Omental fat pad (tissue), 4 donors: ENCODE measurements around the gene PACSIN2. TPM values are rescaled to one million over a fixed set of nuclear protein-coding genes. Genes with fewer than 3 reads are reported as not detected.
"Not testable (repeated sequence)": the region's sequence is repeated elsewhere in the genome, so short reads cannot be mapped to it uniquely, and the experiment has no call there.

ENCODE experiments used
- ATAC-seq: fragments of 150-250 bp; one replicate; pipeline ENCODE4 v1.9.1; 2016; ENCODE audit warnings: mild to moderate bottlenecking, moderate library complexity; ENCODE audit not compliant: low FRiP score
- DNase-seq: peaks from one replicate; pipeline ENCODE4 v3.0.0-alpha.2; 2019; ENCODE audit warnings: low spot score
- CTCF ChIP-seq, 3 donors: fragments of 450-650 bp; IDR thresholded peaks; one replicate each; pipeline ENCODE4 v1.5.1; 2016 to 2017; ENCODE audit warnings: antibody characterized with exemption in 3 of 3, mild to moderate bottlenecking in 3 of 3, moderate library complexity in 2 of 3
- total RNA-seq, 4 donors: library from RNA; depleted of rRNA; stranded (reverse); fragments of >200 nt; gene quantifications; one replicate each; pipeline ENCODE4 v1.1.0, GENCODE V29; 2016

Gene PACSIN2
- total RNA-seq, 4 donors from 2014 or later, result 39.0 to 111 (median 51.3) TPM

GRCh38 chr22:42964994-42965699 lies 49.8 kb downstream of the PACSIN2 start:
- TF ChIP-seq CTCF (IDR thresholded peaks at IDR 0.05), result no peak
- ATAC-seq (no peak), DNase-seq (no peak)

GRCh38 chr22:42963231-42963595 lies 51.7 kb downstream of the PACSIN2 start:
- DNase-seq, result no peak
- ATAC-seq, result no peak
- TF ChIP-seq CTCF (IDR thresholded peaks at IDR 0.05), result no peak

GRCh38 chr22:42962295-42963230 lies 52.4 kb downstream of the PACSIN2 start:
- TF ChIP-seq CTCF (IDR thresholded peaks at IDR 0.05), result no peak
- DNase-seq, result no peak
- no peak for ATAC-seq

- no peak for DNase-seq
- ATAC-seq, result no peak
- TF ChIP-seq CTCF (IDR thresholded peaks at IDR 0.05), result no peak
Observed at GRCh38 chr22:42961810-42962209, 53.1 kb downstream of the PACSIN2 start.

- ATAC-seq, DNase-seq: not testable (repeated sequence)
Observed at GRCh38 chr22:42961400-42961690, 53.6 kb downstream of the PACSIN2 start.

GRCh38 chr22:42960531-42961399 lies 54.2 kb downstream of the PACSIN2 start:
- TF ChIP-seq CTCF (IDR thresholded peaks at IDR 0.05), result no peak

More at GRCh38 chr22:42960531-42961399, 54.2 kb downstream of the PACSIN2 start:
- peak; percentile 36 for ATAC-seq
- DNase-seq, result no peak
